ENCODE measurements around the gene MSH3. TPM values are rescaled to one million over a fixed set of nuclear protein-coding genes. Genes with fewer than 3 reads are reported as not detected.

Gene MSH3
- total RNA-seq, 2 experiments from 2014 or later, result 23.2 to 23.6 TPM

- no peaks in the 10 kb centered on the region for H3K27me3 Mint-ChIP-seq
- no peak overlapping the region for H3K27ac Mint-ChIP-seq
- H3K36me3 Mint-ChIP-seq, result peaks cover 63% of the 10 kb centered on the region
- no peak for DNase-seq
- H3K4me3 Mint-ChIP-seq, result no peak overlapping the region
- H3K9me3 Mint-ChIP-seq, result peaks cover 33% of the 10 kb centered on the region
- intact Hi-C loops (cut with micrococcal nuclease), result no loop called here
- POLR2A ChIA-PET, result no interaction called here
- CTCF ChIA-PET, result no interaction called here
- H3K4me1 Mint-ChIP-seq (ENCODE audit: low read depth), result peaks cover 14% of the 10 kb centered on the region
These were observed 198.1 kb downstream of the MSH3 start for GRCh38 chr5:80852331-80853245.

DNA sequence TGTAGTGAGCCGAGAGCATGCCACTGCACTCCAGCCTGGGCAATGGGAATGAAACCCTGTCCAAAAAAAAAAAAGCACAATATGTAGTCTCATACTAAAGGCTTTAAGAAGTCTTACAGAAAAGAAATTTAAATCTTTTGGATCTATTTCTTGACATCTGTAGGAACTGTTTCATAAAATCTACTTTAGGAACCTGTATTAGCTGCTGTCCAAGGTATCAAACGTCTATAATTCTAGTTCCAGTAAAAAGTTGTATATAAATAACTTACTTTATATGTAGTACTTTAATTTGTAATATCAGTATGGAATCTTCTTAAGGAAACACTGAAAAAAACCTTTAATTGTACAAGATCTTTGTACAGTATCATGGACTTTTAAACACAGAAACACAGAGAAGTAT lies 199.0 kb downstream of the MSH3 start:
- ChIA-PET POLR2A (no interaction called here), CTCF (no interaction called here)
- Mint-ChIP-seq H3K9me3 (peaks cover 31% of the 10 kb centered on the region), H3K27ac (no peak overlapping the region), H3K4me1 (ENCODE audit: low read depth) (peaks cover 14% of the 10 kb centered on the region), H3K27me3 (no peaks in the 10 kb centered on the region), H3K4me3 (no peak overlapping the region), H3K36me3 (peaks cover 59% of the 10 kb centered on the region)
- no peak for DNase-seq
- intact Hi-C loops (cut with micrococcal nuclease), result no loop called here

- Mint-ChIP-seq H3K36me3 (peaks cover 50% of the 10 kb centered on the region), H3K4me3 (no peak overlapping the region), H3K9me3 (peaks cover 22% of the 10 kb centered on the region), H3K27me3 (no peaks in the 10 kb centered on the region), H3K27ac (no peak overlapping the region), H3K4me1 (ENCODE audit: low read depth) (peaks cover 14% of the 10 kb centered on the region)
- ChIA-PET CTCF (no interaction called here), POLR2A (no interaction called here)
- DNase-seq, result no peak
- intact Hi-C loops (cut with micrococcal nuclease), result no loop called here
These were observed 200.1 kb downstream of the MSH3 start for GRCh38 chr5:80854583-80854982.

DNA sequence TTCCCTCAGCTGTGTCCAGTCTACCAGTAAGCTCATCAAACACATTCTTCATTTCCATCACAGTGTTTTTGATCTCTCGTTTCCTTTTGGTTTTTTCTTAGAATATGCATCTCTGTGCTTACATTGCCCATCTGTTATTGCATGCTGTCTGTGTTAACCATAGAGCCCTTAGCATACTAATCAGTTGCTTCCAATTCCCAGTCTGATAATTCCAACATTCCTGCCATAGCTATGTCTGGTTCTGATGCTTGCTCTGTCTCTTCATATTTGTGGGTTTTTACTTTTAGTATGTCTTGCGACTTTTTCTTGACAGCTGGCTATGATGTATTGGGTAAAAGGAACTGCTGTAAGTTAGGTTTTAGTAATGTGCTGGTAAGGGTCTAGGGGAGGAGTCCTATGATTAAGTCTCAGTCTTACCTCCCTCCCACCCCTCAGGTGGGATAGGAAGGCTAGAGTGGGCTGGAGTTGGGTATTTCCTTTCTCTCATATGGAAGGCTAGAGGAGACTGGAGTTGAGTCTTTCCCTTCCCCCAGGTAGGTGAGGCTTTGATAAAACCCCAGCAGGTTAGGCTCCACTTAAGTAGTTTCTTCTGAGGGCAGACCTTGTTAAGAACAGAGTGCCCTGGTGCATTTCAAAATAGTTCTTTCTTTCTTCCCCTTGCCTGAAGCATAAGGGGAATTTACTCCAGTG lies 206.6 kb downstream of the MSH3 start:
- ChIA-PET CTCF (interaction anchor here (0.7 kb wide), 1 partner anchor 305 kb away, joined by 4 read pairs; no protein-coding TSS in a partner anchor), POLR2A (no interaction called here)
- DNase-seq, result no peak
- H3K27ac Mint-ChIP-seq, result no peak overlapping the region
- no peaks in the 10 kb centered on the region for H3K27me3 Mint-ChIP-seq
- intact Hi-C loops (cut with micrococcal nuclease), result no loop called here
- peaks cover 28% of the 10 kb centered on the region for H3K4me1 Mint-ChIP-seq (ENCODE audit: low read depth)
- peaks cover 28% of the 10 kb centered on the region for H3K36me3 Mint-ChIP-seq
- peaks cover 7% of the 10 kb centered on the region for H3K9me3 Mint-ChIP-seq
- no peak overlapping the region for H3K4me3 Mint-ChIP-seq

DNA sequence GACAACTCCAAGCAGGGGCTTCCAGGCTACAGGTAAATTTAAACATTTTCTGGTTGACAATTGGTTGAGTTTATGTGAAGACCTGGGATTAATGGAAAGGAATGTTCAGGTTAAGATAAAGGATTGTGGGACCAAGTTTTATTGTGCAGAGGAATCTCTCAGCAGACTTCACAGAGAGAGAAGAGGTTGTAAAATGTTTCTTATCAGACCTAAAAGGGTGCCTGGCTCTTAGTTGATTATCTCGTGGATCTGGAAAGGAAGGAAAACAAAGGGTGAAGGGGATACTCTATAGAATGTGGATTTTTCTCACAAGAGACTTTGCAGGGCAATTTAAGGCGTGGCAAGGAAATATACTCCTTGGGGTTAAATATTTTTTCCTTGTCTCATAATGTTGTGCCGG lies 209.3 kb downstream of the MSH3 start:
- intact Hi-C loops (cut with micrococcal nuclease), result loop anchor here (2.0 kb wide), 2 partner anchors 99 to 107 kb away; no protein-coding TSS in a partner anchor
- H3K4me3 Mint-ChIP-seq, result no peak overlapping the region
- H3K9me3 Mint-ChIP-seq, result no peaks in the 10 kb centered on the region
- H3K27me3 Mint-ChIP-seq, result no peaks in the 10 kb centered on the region
- no peak for DNase-seq
- no peak overlapping the region for H3K27ac Mint-ChIP-seq
- peaks cover 19% of the 10 kb centered on the region for H3K36me3 Mint-ChIP-seq
- ChIA-PET POLR2A (no interaction called here), CTCF (no interaction called here)
- peaks cover 45% of the 10 kb centered on the region for H3K4me1 Mint-ChIP-seq (ENCODE audit: low read depth)

GRCh38 chr5:80864109-80864508 lies 209.7 kb downstream of the MSH3 start:
- Mint-ChIP-seq H3K27ac (no peak overlapping the region), H3K4me1 (ENCODE audit: low read depth) (peaks cover 45% of the 10 kb centered on the region), H3K36me3 (peaks cover 19% of the 10 kb centered on the region), H3K9me3 (no peaks in the 10 kb centered on the region), H3K4me3 (no peak overlapping the region), H3K27me3 (no peaks in the 10 kb centered on the region)
- intact Hi-C loops (cut with micrococcal nuclease), result loop anchor here (2.0 kb wide), 2 partner anchors 99 to 107 kb away; no protein-coding TSS in a partner anchor
- POLR2A ChIA-PET, result no interaction called here
- CTCF ChIA-PET, result no interaction called here
- no peak for DNase-seq

GRCh38 chr5:80864706-80865435 lies 210.4 kb downstream of the MSH3 start:
- no peaks in the 10 kb centered on the region for H3K27me3 Mint-ChIP-seq
- peak; percentile 41 for DNase-seq
- intact Hi-C loops (cut with micrococcal nuclease), result loop anchor here (2.0 to 5.0 kb wide), 4 partner anchors 98 to 422 kb away; no protein-coding TSS in a partner anchor
- peaks cover 19% of the 10 kb centered on the region for H3K36me3 Mint-ChIP-seq
- ChIA-PET POLR2A (interaction anchor here (1.0 kb wide), 1 partner anchor 110 kb away, joined by 3 read pairs; no protein-coding TSS in a partner anchor), CTCF (no interaction called here)
- peaks cover 48% of the 10 kb centered on the region for H3K4me1 Mint-ChIP-seq (ENCODE audit: low read depth)
- H3K9me3 Mint-ChIP-seq, result no peaks in the 10 kb centered on the region
- no peak overlapping the region for H3K27ac Mint-ChIP-seq
- H3K4me3 Mint-ChIP-seq, result no peak overlapping the region

GRCh38 chr5:80865551-80865950 lies 211.1 kb downstream of the MSH3 start:
- Mint-ChIP-seq H3K27me3 (no peaks in the 10 kb centered on the region), H3K36me3 (peaks cover 19% of the 10 kb centered on the region), H3K9me3 (no peaks in the 10 kb centered on the region), H3K27ac (no peak overlapping the region), H3K4me3 (no peak overlapping the region), H3K4me1 (ENCODE audit: low read depth) (peaks cover 48% of the 10 kb centered on the region)
- POLR2A ChIA-PET, result interaction anchor here (0.9 to 1.0 kb wide), 2 partner anchors 105 to 110 kb away, joined by 3 read pairs; no protein-coding TSS in a partner anchor
- intact Hi-C loops (cut with micrococcal nuclease), result loop anchor here (2.0 to 5.0 kb wide), 4 partner anchors 97 to 422 kb away; no protein-coding TSS in a partner anchor
- CTCF ChIA-PET, result interaction anchor here (1.5 kb wide), 1 partner anchor 243 kb away, joined by 3 read pairs; no protein-coding TSS in a partner anchor
- no peak for DNase-seq

DNA sequence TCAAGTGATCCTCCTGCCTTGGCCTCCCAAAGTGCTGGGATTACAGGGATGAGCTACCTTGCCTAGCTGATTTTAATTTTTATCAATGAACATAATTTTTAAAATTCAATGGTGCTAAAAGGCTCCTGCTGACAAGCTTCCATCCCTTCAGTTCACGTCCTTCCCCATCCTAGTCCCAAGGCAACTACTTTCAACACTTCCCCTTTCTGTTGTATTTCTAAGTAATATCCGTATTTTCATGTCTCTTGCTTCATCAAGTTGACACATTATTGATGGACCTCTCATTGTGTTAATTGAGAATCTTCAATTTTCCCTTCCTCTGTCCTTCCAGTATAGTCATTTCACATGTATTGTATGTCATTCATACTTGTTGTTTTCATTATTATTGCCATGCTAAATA lies 211.9 kb downstream of the MSH3 start:
- CTCF ChIA-PET, result interaction anchor here (1.5 kb wide), 1 partner anchor 242 kb away, joined by 3 read pairs; no protein-coding TSS in a partner anchor
- Mint-ChIP-seq H3K36me3 (peaks cover 19% of the 10 kb centered on the region), H3K4me3 (no peak overlapping the region)

DNA sequence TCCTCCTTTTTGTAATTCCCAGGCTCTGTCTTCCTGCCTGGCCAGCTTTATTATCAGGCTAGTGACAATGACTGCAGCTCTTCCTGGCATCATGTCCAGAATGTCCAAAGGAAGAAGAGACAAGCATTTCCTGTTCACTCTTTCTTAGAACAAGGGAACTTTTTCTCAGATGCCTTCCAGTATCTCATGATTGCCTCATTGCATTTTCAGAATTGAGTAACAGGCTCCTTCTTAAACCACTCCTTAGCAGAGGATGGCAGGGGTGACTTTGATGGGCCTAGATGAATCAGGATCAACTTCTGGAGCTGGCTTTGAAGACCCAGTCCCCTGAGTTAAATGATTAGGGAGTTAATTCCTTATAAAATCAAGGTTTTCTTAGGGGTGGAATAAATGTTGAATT lies 212.8 kb downstream of the MSH3 start:
- CTCF ChIA-PET, result no interaction called here
- no peak overlapping the region for H3K4me3 Mint-ChIP-seq
- H3K9me3 Mint-ChIP-seq, result no peaks in the 10 kb centered on the region
- peak overlapping the region; percentile 55 for H3K27ac Mint-ChIP-seq
- peaks cover 54% of the 10 kb centered on the region for H3K4me1 Mint-ChIP-seq (ENCODE audit: low read depth)
- intact Hi-C loops (cut with micrococcal nuclease), result loop anchor here (5.0 kb wide), 2 partner anchors 140 to 420 kb away; no protein-coding TSS in a partner anchor
- no peaks in the 10 kb centered on the region for H3K27me3 Mint-ChIP-seq
- DNase-seq, result peak; percentile 35
- H3K36me3 Mint-ChIP-seq, result peaks cover 22% of the 10 kb centered on the region
- POLR2A ChIA-PET, result no interaction called here

More for the DNA sequence above, 211.9 kb downstream of the MSH3 start:
- Mint-ChIP-seq H3K27me3 (no peaks in the 10 kb centered on the region), H3K27ac (no peak overlapping the region), H3K9me3 (no peaks in the 10 kb centered on the region), H3K4me1 (ENCODE audit: low read depth) (peaks cover 47% of the 10 kb centered on the region)
- intact Hi-C loops (cut with micrococcal nuclease), result loop anchor here (5.0 kb wide), 2 partner anchors 141 to 421 kb away; no protein-coding TSS in a partner anchor
- POLR2A ChIA-PET, result no interaction called here
- DNase-seq, result no peak

DNA sequence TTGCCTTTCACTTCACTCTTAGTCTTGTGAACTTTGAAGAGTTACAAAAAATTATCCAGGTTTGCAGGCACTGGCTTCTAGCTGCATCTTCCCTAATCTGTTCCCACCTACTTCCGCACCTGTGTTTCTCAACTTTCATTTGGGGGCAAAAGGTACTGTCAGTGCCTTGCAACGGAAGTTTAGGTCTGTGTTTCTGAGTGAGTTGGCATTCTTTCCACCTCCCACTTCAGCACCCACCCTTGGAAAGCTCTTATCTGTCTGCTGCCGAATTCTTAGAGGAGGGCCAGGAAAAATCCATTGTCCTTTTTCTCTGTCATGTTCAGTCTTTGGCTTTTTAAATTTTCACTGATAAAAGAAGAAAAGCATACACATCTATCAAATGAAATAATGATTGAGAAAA lies 216.0 kb downstream of the MSH3 start:
- CTCF ChIA-PET, result no interaction called here
- no peak for DNase-seq
- POLR2A ChIA-PET, result interaction anchor here (1.1 kb wide), 1 partner anchor 14 kb away, joined by 3 read pairs; no protein-coding TSS in a partner anchor
- Mint-ChIP-seq H3K27me3 (no peaks in the 10 kb centered on the region), H3K36me3 (peaks cover 29% of the 10 kb centered on the region), H3K4me3 (no peak overlapping the region), H3K9me3 (no peaks in the 10 kb centered on the region), H3K27ac (no peak overlapping the region), H3K4me1 (ENCODE audit: low read depth) (peaks cover 38% of the 10 kb centered on the region)
- intact Hi-C loops (cut with micrococcal nuclease), result loop anchor here (2.0 kb wide), 1 partner anchor 110 kb away; no protein-coding TSS in a partner anchor
